HG02642 (cell line): ENCODE measurements around the gene CXXC4.

Experiments
- ATAC-seq: cut with Tn5 transposase; IDR thresholded peaks from one replicate; pipeline ENCODE4 v1.9.1; 2021; ENCODE audit warnings: mild to moderate bottlenecking; ENCODE audit not compliant: unreplicated experiment, poor library complexity

The CXXC4 gene

GRCh38 chr4:104424989-104425388 is 69.7 kb downstream of the CXXC4 start:
- no peak for ATAC-seq

GRCh38 chr4:104424475-104424941 is 70.2 kb downstream of the CXXC4 start:
- no peak for ATAC-seq

DNA sequence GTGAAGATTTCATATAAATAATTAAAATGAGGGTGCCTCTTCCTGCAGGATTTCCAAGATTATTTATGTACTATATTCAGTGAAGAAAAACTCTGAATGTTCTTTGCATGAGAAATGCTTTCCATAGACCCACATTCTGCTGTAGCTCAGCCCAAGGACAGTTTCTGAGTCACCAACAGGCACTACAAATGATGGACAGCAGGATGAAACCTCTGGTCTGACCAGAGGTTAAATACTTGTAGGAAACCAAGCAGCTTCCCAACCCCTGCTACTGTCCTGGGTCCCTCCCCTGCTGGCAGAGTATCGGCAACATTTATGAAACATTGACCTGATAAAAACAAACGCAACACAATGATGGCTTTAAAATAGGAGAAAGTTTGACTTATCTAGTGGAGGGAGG is 73.1 kb downstream of the CXXC4 start:
- ATAC-seq = no peak

DNA sequence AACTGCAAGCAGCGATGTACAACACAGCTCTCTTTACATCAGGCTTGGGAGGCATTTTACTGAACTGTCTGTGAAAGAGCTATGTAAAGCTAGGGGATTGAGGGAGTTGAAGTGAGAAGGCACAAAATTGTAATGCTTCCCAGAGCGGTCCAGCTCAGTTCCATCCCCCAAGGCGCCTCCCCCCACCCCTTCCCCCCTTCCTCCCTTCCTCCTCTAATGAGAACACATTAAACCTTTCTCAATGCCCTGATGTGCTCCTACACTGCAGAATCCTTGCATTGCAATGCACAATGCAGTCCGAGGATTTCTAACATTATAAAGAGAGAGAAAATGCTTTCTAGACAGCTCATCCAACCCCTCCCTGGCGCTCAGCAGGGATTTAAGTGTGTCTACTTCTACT is 73.9 kb downstream of the CXXC4 start:
- no peak for ATAC-seq
